SKM-1 (cell line): ENCODE data around the gene CTDSPL2.
"Not testable (repeated sequence)": the region's sequence is repeated elsewhere in the genome, so short reads cannot be mapped to it uniquely, and the experiment has no call there.

ENCODE experiments used
- DNase-seq: peaks from one replicate; lab custom pipeline; 2025; ENCODE audit not compliant: unreplicated experiment; lab: John Stamatoyannopoulos, UW

Gene CTDSPL2

DNA sequence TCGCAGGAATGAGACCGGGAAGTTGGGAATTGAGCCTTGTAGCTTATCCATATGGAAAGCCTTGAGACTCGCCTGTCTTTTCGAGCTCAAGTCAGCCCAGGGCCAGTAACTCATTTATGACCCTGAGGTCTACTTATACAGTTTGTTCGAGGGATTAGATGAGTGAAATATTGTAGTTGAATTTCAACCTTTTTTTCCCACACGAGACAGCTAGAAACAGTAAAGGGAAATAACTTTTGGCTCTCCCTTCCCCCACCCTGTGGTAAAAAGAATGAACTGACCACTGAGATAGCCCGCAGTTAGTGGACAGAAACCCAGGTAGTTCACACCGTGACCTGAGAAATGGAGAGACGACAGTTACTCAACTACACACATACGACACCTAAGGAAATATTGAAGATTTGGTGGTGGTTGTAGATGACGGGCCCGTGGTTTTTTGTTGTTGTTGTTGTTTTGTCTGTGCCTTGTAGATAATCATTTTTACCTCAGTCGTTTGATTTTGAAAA is 110.4 kb downstream of the CTDSPL2 start:
- no peak for DNase-seq

DNA sequence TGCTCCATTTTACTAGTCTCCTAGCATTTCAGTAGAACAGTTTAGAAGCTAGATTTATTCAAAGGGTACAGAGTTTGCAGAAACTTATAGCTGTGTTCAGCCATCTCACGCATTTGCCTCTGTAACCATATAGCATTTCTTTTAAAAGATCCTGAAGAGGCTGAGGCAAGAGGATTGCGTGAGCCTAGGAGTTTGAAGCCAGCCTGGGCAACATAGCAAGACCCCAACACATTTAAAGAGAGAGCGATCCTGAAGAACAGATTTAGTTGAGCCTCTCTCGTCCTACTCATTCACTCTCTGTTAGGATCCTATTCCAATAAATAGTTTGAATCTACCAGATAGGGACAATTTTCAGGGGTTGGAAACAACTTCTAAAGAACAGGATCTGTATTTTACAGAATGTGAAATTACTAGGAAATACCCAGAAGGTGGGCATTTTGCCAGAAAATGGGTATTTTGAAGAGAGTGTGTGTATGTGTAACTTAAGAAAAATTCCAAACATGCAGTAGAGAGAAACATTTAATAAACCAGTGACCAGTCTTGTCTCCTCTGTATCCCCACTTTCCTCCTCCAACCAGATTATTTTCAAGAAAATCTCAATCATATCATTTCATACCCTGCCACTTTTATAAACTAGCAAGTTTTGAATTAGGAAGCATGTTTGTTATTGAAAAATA is 114.0 kb downstream of the CTDSPL2 start:
- no peak for DNase-seq

DNA sequence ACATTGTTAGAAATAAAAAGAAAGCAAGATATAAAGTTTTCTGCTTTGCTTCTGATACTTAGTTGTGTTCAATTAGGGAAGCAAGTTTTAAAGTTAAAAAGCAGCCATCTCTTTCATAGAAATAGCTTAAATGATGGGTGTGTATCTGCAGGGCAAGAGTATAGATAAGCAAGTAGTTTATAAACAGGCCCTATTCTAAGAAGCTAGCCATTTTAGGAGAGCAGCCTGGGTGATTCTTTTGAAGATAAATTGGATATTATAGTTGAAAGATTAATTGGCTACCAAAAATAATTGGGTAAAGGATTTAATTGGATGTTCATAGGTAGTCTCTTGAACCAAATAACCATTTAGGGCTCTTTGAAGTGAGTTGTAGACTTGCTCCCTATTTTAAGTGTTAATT is 115.2 kb downstream of the CTDSPL2 start:
- no peak for DNase-seq

DNA sequence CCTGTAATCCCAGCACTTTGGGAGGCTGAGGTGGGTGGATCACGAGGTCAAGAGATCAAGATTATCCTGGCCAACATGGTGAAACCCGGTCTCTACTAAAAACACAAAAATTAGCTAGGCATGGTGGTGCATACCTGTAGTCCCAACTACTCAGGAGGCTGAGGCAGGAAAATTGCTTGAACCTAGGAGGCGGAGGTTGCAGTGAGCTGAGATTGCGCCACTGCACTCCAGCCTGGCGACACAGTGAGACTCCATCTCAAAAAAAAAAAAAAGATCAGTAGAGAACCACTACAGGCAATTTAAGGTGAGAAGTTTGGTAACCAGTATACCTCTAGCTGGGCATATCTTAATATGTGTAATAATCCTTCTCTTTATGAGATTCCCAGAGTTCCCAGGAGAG is 117.3 kb downstream of the CTDSPL2 start:
- not testable (repeated sequence) for DNase-seq

- DNase-seq, result no peak
These were observed 118.7 kb downstream of the CTDSPL2 start for GRCh38 chr15:44545913-44546802.

GRCh38 chr15:44549152-44549551 is 121.7 kb downstream of the CTDSPL2 start:
- not testable (repeated sequence) for DNase-seq

DNA sequence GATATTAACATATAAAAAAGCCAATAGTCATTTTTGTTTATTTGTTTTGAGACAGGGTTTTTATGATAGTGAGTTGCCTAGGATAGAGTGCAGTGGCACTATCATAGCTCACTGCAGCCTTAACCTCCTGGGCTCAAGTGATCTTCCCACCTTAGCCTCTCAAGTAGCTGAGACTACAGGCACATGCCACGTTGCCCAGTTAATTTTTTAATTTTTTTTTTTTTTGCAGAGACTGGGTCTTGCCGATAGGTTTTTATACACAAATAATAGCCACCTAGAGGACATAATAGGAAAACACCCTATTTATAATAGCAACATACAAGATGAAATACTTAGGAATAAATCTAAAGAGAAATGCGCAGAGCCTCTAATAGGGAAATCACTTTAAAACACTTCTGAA is 122.8 kb downstream of the CTDSPL2 start:
- DNase-seq, result no peak

DNA sequence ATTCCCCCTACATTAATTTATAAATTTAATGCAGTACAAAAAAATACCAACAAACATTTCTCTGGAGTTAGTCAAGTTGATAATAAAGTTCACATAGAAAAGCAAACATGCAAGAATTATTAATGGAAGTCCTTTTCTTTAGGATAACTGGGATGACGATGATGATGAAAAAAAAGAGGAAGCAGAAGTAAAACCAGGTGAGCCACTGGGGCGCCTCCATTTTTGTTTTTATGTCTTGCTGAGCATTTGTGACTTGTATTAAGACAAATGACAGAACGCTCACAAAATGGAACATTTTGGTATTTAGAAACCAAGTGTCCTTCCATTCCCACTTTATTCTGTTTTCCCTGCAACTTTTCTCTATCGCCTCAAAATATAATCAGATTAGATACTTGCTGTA is 123.3 kb downstream of the CTDSPL2 start:
- DNase-seq, result no peak

DNA sequence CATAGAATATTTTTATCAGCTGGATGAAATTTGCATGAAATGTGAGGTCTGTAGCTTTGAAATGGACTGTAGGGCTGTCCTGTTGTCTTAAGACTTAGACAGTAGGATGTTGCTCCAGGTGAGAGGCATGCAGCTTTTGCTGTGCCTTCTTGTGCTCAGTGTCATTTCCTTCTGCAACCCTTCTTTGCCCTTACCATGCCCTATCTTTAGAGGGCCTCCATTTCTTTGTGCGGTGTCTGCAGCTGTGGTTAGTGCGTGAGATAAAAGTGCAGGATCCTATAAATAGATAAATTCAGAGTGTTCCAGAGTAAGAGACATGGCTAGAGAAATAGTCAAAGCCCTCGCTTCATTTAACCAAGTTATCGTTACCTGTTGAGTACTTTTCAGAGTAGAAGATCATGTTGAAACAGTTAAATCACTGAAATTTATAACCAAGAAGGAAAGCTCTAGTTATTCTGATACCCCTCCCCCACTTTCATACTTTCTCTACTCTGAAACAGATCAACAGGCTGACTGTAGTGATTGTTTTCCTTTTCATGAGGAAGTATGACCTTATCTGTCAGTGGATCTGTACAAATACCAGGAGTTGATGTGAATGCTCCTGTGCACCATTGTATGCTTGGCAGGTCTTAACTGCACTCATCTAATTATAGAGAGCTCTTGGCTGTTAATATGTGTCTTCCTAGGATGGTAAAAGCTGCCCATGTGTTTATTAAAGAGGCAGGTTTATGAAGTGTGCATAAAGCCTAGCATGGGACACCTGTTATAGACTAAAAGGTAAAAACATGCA is 127.7 kb downstream of the CTDSPL2 start:
- DNase-seq, result no peak

DNA sequence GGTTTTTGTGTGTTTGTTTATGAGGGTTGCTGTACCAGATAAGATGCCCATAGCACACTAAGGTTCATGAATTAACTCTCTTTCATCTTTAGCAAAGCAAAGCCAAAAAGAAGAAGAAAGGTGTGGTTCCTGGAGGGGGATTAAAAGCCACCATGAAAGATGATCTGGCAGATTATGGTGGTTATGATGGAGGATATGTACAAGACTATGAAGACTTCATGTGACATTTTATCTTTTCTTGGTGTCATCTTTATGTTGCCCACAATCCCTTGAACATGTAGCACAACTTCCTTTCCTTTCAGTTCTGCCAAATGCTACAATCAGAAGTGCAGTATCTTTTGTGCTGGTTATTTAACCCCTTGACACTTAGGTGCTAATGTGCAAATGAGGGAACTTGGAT is 133.5 kb downstream of the CTDSPL2 start:
- DNase-seq, result not testable (repeated sequence)

DNA sequence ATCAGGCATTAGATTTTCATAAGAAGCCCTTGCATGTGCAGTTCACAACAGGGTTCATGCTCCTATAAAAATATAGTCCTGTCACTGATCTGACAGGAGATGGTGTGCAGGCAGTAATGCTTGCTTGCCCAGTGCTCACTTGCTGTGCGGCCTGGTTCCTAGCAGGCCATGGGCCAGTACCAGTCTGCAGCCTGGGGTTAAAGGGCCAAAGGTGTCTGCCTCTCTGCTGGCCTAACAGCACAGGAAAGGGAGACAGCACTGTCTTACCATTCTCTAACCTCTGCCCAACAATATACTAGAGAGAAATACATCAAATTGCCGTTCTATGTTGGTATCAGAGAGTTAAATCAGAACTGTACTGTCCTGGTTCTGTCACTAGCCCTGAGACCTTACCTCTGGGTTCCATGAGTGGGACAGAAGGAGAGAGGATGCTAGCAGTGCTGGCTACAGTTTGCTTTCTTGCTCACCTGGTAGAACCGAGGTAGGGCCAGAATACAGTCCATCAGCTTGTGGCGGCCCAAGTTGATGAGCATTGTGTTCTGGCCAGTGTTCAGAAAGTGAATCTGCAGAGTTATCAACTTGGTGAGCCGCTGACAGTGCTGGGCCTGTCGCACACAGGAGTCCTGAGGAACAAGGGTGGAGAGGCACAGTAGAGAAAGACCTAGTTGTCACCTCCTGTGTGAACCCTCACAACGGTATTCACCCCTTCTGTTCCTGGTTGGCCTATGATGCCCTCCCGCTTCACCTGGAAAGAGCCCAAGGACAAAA is 138.1 kb downstream of the CTDSPL2 start:
- DNase-seq, result no peak

GRCh38 chr15:44566155-44566540 is 138.7 kb downstream of the CTDSPL2 start:
- no peak for DNase-seq

DNA sequence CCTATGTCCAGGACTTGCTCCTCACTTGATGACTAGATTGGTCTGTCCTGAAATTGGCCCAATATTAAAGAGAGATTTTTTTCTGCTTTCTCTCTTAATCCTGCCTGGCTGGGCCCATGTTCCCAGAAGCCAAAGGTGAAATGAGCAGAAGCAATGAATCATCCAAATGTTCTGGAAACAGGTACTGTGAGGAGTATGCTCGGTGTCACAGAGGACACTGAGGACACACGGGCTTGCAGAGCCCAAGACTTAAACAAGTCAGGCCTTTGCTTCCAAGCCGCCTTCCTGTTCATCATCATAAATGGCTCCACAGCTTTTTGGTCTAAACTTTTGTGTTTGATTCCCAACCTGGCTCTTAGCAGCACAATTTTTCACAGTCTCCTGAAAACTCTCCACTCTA is 140.9 kb downstream of the CTDSPL2 start:
- no peak for DNase-seq

GRCh38 chr15:44569316-44569715 is 141.9 kb downstream of the CTDSPL2 start:
- no peak for DNase-seq

DNA sequence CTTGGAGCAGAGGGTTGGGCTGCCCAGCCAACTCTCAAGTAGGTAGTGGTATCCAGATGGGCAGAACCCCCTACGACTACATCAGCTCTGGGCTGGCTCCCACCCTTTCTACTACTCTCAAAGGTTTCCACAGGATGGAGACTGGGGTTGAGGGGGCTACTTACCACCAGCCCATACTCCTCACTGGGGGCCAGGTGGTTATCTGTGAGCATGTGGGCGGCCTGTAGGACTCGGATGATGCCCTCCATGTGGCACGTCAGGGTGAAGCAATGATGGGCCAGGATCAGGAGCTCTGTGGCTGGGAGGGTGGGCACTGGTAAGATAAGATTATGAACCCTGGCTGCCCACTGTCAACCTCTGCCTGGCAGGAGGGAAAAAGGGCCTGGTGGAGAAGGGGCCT is 142.9 kb downstream of the CTDSPL2 start:
- DNase-seq, result no peak

- DNase-seq, result no peak
These were observed 146.0 kb downstream of the CTDSPL2 start for GRCh38 chr15:44573386-44573785.

GRCh38 chr15:44574734-44575133 is 147.3 kb downstream of the CTDSPL2 start:
- DNase-seq, result no peak
